K562 (cell line): Measurements from ENCODE around the gene PPP3CA. TPM values are rescaled to one million over a fixed set of nuclear protein-coding genes. Genes with fewer than 3 reads are reported as not detected.

Source experiments
- CBX2 ChIP-seq: fragments of 200-600 bp; sonication (generic); IDR thresholded peaks from one replicate; pipeline ENCODE4 v1.6.1; 2012; ENCODE audit warnings: mild to moderate bottlenecking, low read length, inconsistent platforms; ENCODE audit not compliant: insufficient read depth, poor library complexity, severe bottlenecking
- COPS2 ChIP-seq: fragments of 450-650 bp; conservative IDR thresholded peaks from 2 replicates; pipeline ENCODE4 v1.6.1; 2016; ENCODE audit warnings: mild to moderate bottlenecking, moderate library complexity
- ETS1 ChIP-seq: conservative IDR thresholded peaks from 2 replicates; pipeline ENCODE4 v1.6.1; 2011; ENCODE audit warnings: low read depth, mild to moderate bottlenecking, low read length; ENCODE audit not compliant: control insufficient read depth
- HDAC1 ChIP-seq, 2 experiments: fragments of 450-650 bp; IDR thresholded peaks; 2 replicates each; pipeline ENCODE4 v1.6.1; 2016 to 2017; ENCODE audit warnings: inconsistent platforms in 1 of 2, mild to moderate bottlenecking in 1 of 2, moderate library complexity in 1 of 2
- ZKSCAN3 ChIP-seq: fragments of 250-450 bp; sonication (Bioruptor Pico); IDR thresholded peaks from 2 replicates; pipeline ENCODE4 v1.4.0; 2020
- ZNF140 ChIP-seq: fragments of 250-450 bp; sonication (Bioruptor Pico); IDR thresholded peaks from 2 replicates; pipeline ENCODE4 v1.8.0; 2021; ENCODE audit warnings: moderate library complexity, mild to moderate bottlenecking, inconsistent platforms
- ZNF318 ChIP-seq, 2 experiments: fragments of 450-650 bp; IDR thresholded peaks; 2 replicates each; pipeline ENCODE4 v1.6.1; 2016; ENCODE audit warnings: mild to moderate bottlenecking in 2 of 2, borderline replicate concordance in 1 of 2, low read depth in 1 of 2, moderate library complexity in 1 of 2
- ZNF398 ChIP-seq: fragments of 250-450 bp; sonication (Bioruptor Pico); IDR thresholded peaks from 2 replicates; pipeline ENCODE4 v1.8.0; 2021; ENCODE audit warnings: moderate library complexity, mild to moderate bottlenecking, inconsistent platforms
- ZNF639 ChIP-seq, 2 experiments: fragments of 200-800 bp in 1 of 2; sonication (Bioruptor generic) in 1 of 2; sonication (generic) in 1 of 2; formaldehyde crosslinking in 1 of 2; IDR thresholded peaks in 1 of 2; conservative IDR thresholded peaks in 1 of 2; 2 replicates each; pipeline versions ENCODE4 v1.5.0 to v1.6.1; 2016 to 2020; ENCODE audit warnings: missing compliant biosample characterization in 1 of 2, missing genetic modification characterization in 1 of 2, missing genetic modification reagents in 1 of 2
- polyA plus RNA-seq, 8 experiments: library from polyadenylated mRNA; depleted of rRNA in 4 of 8; stranded (reverse) in 5 of 8; unstranded in 3 of 8; fragments of >200 nt; fragmentation: Nextera tagmentation in 2 of 8; fragmentation: Illumina TruSeq in 1 of 8; extraction: Ambion mirVana in 2 of 8; extraction: Trizol in 1 of 8; gene quantifications; 2 replicates each; pipeline versions ENCODE4 v1.2.1 to v1.2.3, GENCODE V29; 2011 to 2014; ENCODE audit warnings: inconsistent platforms in 1 of 8, missing spikeins in 1 of 8
- total RNA-seq, 7 experiments: library from RNA; depleted of rRNA in 6 of 7; stranded (reverse); fragments of >200 nt in 6 of 7; fragmentation: Illumina TruSeq in 2 of 7; extraction: Trizol in 2 of 7; gene quantifications; 2 replicates each; pipeline versions ENCODE4 v1.2.1 to v1.2.3, GENCODE V29; 2011 to 2021; ENCODE audit warnings: low replicate concordance in 1 of 7

The PPP3CA gene
- total and polyA plus RNA-seq, 9 of the 15 experiments (the other 6 are each of a cell fraction or from before 2014, with no cell fraction given): 0.94 to 3.2 (median 1.6) TPM

- no peak for TF ChIP-seq ZNF318 (IDR thresholded peaks at IDR 0.05; ENCODE audit: borderline replicate concordance in 1 of 2, low read depth in 1 of 2)
- no peak for TF ChIP-seq ZNF140
- TF ChIP-seq COPS2: no peak
- no peak for TF ChIP-seq ZNF398
- no peak for TF ChIP-seq HDAC1 (IDR thresholded peaks at IDR 0.05)
- TF ChIP-seq ETS1: no peak
- TF ChIP-seq ZNF639 (CRISPR knock-in tag; conservative IDR thresholded peaks at IDR 0.05 in 1 of 2, IDR thresholded peaks at IDR 0.05 in 1 of 2): no peak
- no peak for TF ChIP-seq CBX2
- no peak for TF ChIP-seq ZKSCAN3 (CRISPR knock-in tag)
Observed at GRCh38 chr4:101000496-101000895, 346.8 kb downstream of the PPP3CA start (continued).
